Measurements from ENCODE around the gene CASP8. TPM values are rescaled to one million over a fixed set of nuclear protein-coding genes. Genes with fewer than 3 reads are reported as not detected.

Gene CASP8
- total RNA-seq, 2 experiments from 2014 or later, result 172 to 175 TPM

GRCh38 chr2:201223089-201224073 lies 37.0 kb upstream of the CASP8 start:
- Histone ChIP-seq H3K27ac (ENCODE audit: low read depth in 1 of 2, low read length in 2 of 2) (peak overlapping the region; percentile 26 to 55), H3K4me3 (ENCODE audit: low read length) (no peak overlapping the region), H3K36me3 (ENCODE audit: insufficient read depth, low read length) (peaks cover 16% of the 10 kb centered on the region), H3K27me3 (ENCODE audit: control insufficient read depth in 1 of 2, insufficient read depth in 2 of 2, low read length in 2 of 2) (no peaks in the 10 kb centered on the region), H3K4me1 (ENCODE audit: insufficient read depth, low read length) (peaks cover 29% of the 10 kb centered on the region), H3K9me3 (ENCODE audit: control insufficient read depth in 1 of 2, insufficient read depth in 1 of 2, low read length in 2 of 2) (no peaks in the 10 kb centered on the region)
- no peak for DNase-seq
- no peak for TF ChIP-seq CTCF (IDR thresholded peaks at IDR 0.05)
- Mint-ChIP-seq H3K36me3 (ENCODE audit: low read depth) (peaks cover 42% of the 10 kb centered on the region), H3K27me3 (no peaks in the 10 kb centered on the region), H3K9me3 (no peaks in the 10 kb centered on the region), H3K4me1 (ENCODE audit: low read depth) (peaks cover 68% of the 10 kb centered on the region), H3K4me3 (peak overlapping the region; percentile 3), H3K27ac (peak overlapping the region; percentile 81)
- ATAC-seq (ENCODE audit: poor library complexity), result no peak
- ChIA-PET POLR2A (interaction anchor here (0.7 to 1.3 kb wide), 3 partner anchors 9 to 46 kb away, joined by 3 to 4 read pairs (median 3); no protein-coding TSS in a partner anchor), CTCF (interaction anchor here (1.2 to 7.1 kb wide), 2 partner anchors 9 to 41 kb away, joined by 5 to 54 read pairs; partner anchors contain the start of gene CASP10)
- intact Hi-C loops (cut with DNase I, micrococcal nuclease), result no loop called here

GRCh38 chr2:201228271-201228911 lies 31.9 kb upstream of the CASP8 start:
- Mint-ChIP-seq H3K4me3 (no peak overlapping the region), H3K27me3 (no peaks in the 10 kb centered on the region), H3K4me1 (ENCODE audit: low read depth) (peaks cover 60% of the 10 kb centered on the region), H3K36me3 (ENCODE audit: low read depth) (peaks cover 5% of the 10 kb centered on the region), H3K27ac (peak overlapping the region; percentile 79), H3K9me3 (no peaks in the 10 kb centered on the region)
- peaks cover 31% of the 10 kb centered on the region for H3K4me1 ChIP-seq (ENCODE audit: insufficient read depth, low read length)
- H3K9me3 ChIP-seq (ENCODE audit: control insufficient read depth in 1 of 2, insufficient read depth in 1 of 2, low read length in 2 of 2), result no peaks in the 10 kb centered on the region
- no peak for ATAC-seq (ENCODE audit: poor library complexity)
- H3K36me3 ChIP-seq (ENCODE audit: insufficient read depth, low read length), result no peaks in the 10 kb centered on the region
- CTCF ChIA-PET, result interaction anchor here (0.8 kb wide), 1 partner anchor 46 kb away, joined by 5 read pairs; the partner anchor contains the start of gene CASP10
- DNase-seq, result no peak
- H3K27me3 ChIP-seq (ENCODE audit: control insufficient read depth in 1 of 2, insufficient read depth in 2 of 2, low read length in 2 of 2), result no peaks in the 10 kb centered on the region
- intact Hi-C loops (cut with DNase I, micrococcal nuclease), result no loop called here
- no peak for TF ChIP-seq CTCF (IDR thresholded peaks at IDR 0.05)
- POLR2A ChIA-PET, result interaction anchor here (1.4 kb wide), 1 partner anchor 46 kb away, joined by 3 read pairs; the partner anchor contains the start of gene CASP10
- H3K27ac ChIP-seq (ENCODE audit: low read depth in 1 of 2, low read length in 2 of 2), result no peak overlapping the region
- H3K4me3 ChIP-seq (ENCODE audit: low read length), result no peak overlapping the region

- H3K27ac ChIP-seq (ENCODE audit: low read depth in 1 of 2, low read length in 2 of 2), result no peak overlapping the region
These were observed 31.4 kb upstream of the CASP8 start for GRCh38 chr2:201228912-201229290.

More at GRCh38 chr2:201228912-201229290, 31.4 kb upstream of the CASP8 start:
- Histone ChIP-seq H3K4me1 (ENCODE audit: insufficient read depth, low read length) (peaks cover 27% of the 10 kb centered on the region), H3K27me3 (ENCODE audit: control insufficient read depth in 1 of 2, insufficient read depth in 2 of 2, low read length in 2 of 2) (no peaks in the 10 kb centered on the region), H3K36me3 (ENCODE audit: insufficient read depth, low read length) (no peaks in the 10 kb centered on the region), H3K9me3 (ENCODE audit: control insufficient read depth in 1 of 2, insufficient read depth in 1 of 2, low read length in 2 of 2) (no peaks in the 10 kb centered on the region), H3K4me3 (ENCODE audit: low read length) (no peak overlapping the region)
- H3K9me3 Mint-ChIP-seq, result no peaks in the 10 kb centered on the region
- peaks cover 59% of the 10 kb centered on the region for H3K4me1 Mint-ChIP-seq (ENCODE audit: low read depth)
- ChIA-PET CTCF (interaction anchor here (0.8 to 2.0 kb wide), 3 partner anchors 46 to 51 kb away, joined by 5 to 9 read pairs (median 5); partner anchors contain the start of gene CASP10), POLR2A (interaction anchor here (0.6 kb wide), 1 partner anchor 121 kb away, joined by 3 read pairs; no protein-coding TSS in a partner anchor)
- H3K36me3 Mint-ChIP-seq (ENCODE audit: low read depth), result peaks cover 5% of the 10 kb centered on the region
- ATAC-seq (ENCODE audit: poor library complexity) (no peak), DNase-seq (peak in 4 of 14 experiments; percentile 9 to 36 (median 31))
- no peak overlapping the region for H3K4me3 Mint-ChIP-seq
- intact Hi-C loops (cut with DNase I, micrococcal nuclease), result no loop called here
- no peaks in the 10 kb centered on the region for H3K27me3 Mint-ChIP-seq
- TF ChIP-seq CTCF (IDR thresholded peaks at IDR 0.05), result no peak
- peak overlapping the region; percentile 79 for H3K27ac Mint-ChIP-seq
